ENCODE measurements around the gene RBP3.

Gene RBP3

DNA sequence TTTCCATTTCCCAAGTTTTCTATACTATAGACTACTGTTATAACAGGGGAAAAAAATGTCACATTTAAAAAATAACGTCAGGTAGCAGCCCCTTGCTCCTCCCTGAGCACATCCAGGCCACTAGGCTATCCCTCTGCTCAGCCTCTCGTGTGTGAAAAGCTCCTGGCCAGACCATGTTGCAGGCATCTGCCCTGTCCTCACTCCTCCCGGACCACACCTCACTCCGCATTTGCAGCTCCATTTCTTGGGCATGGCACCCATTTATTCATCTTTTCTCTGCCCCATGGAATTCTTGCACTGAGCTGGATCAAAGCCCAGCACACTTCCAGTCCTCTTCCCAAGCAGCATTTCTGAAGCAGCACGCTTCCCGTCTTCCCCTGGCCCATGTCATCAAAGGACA is 27.4 kb upstream of the RBP3 start:
- DNase-seq, result no peak

DNA sequence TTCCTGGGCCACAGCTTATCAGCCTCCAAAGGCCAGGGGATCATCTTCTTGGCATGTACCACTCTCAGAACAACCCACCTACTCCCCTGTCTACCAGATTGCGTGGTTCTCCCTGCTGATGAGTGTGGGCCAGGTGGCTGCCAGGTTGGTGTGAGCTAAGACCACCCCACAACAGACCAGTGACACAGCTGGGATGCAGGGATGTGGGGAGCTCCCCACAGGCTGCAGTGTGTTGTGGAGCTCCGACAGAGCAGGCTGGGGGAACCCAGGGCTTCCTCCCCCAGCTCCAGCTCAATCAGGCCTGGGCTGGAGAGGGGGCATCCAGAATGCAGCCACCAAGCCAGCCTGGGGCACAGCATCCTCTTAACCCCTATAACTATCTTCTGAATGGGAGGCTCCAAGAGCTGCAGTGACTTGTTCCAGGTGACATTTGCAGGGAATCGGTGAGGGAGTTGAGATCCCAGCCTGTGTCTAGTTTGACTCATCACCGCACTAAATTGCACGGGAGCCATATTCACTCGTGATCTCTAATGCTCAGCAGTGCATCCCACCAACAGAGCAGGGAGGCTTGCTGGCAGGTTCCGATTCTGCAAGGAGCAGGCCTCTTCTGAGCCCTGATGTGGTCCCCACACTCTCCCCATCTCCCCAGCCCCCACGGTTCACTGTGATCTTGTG is 26.5 kb upstream of the RBP3 start:
- DNase-seq, result no peak

DNA sequence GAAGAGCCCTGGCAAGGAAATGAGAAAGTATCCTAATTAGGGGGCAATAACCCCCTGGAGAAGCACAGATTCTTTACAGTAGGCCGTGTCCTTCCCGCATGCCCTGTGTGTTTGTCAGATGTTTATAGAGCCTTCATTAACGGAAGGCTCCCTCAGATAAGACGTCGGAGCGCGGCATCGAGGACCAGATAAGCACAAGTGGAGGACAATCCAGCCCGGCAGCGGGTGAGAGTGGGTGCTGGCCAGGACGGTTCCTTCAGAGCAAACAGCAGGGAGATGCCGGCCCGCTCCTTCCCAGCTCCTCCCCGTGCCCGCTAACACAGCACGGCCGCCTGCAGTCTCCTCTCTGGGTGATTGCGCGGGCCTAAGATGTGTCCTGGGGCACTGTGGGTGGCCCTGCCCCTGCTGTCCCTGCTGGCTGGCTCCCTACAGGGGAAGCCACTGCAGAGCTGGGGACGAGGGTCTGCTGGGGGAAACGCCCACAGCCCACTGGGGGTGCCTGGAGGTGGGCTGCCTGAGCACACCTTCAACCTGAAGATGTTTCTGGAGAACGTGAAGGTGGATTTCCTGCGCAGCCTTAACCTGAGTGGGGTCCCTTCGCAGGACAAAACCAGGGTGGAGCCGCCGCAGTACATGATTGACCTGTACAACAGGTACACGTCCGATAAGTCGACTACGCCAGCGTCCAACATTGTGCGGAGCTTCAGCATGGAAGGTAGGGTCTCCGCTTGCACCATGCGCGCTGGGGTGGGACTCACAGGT is 25.7 kb upstream of the RBP3 start, which contains the start of gene GDF2:
TSS of gene GDF2 (plus strand) at position 155 of the 762 bp plus-strand sequence. CDS start at position 370, 215 bp downstream.
- no peak for DNase-seq

DNA sequence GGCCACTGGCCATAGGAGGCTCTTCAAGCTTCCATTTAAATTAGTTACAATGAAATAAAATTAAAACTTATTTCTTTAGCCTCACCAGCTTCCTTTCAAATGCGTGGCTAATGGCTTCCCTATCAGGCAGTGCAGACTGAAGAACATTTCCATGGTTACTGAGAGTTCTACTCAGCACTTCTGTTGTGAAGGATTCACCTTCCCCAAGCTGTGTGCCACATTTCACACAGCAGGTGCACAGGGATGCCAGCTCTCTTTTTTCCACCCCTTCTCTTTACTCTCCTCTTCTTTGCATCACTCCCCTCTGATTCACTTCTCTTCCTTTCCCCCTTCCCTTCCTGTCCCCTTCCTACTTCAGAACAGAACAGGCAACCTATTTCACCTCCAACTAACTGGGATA is 25.1 kb upstream of the RBP3 start:
- no peak for DNase-seq

DNA sequence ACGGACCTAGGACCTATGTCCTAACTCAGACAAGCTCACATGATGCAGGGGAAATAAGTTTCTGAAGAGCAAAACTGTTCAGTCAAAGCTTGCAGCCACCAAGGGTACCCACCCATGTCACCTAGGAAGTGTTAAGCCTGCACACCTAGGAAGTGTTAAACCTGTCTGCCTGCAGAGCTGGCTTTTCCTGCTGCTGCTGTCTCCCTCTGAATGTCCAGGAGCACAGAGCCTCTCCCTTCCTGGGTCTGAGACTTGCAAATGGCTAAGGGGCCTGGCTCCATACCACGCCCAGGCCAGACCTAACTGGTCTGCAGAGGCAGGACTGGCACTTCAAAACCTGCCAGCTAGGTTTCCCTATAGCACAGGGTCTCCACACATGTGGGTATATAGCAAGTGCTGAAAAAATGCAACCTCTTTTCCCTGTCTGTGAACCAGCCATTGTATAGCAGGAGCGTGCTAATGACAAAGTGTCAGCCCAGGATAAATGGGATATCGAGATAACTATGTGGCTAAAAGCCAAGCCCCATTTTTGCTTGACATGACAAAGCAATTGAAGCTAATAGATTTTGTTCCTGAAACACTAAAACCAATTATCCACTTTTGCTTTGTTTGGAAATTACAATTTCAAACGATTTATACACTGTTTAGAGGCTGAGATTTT is 24.4 kb upstream of the RBP3 start:
- DNase-seq, result no peak

DNA sequence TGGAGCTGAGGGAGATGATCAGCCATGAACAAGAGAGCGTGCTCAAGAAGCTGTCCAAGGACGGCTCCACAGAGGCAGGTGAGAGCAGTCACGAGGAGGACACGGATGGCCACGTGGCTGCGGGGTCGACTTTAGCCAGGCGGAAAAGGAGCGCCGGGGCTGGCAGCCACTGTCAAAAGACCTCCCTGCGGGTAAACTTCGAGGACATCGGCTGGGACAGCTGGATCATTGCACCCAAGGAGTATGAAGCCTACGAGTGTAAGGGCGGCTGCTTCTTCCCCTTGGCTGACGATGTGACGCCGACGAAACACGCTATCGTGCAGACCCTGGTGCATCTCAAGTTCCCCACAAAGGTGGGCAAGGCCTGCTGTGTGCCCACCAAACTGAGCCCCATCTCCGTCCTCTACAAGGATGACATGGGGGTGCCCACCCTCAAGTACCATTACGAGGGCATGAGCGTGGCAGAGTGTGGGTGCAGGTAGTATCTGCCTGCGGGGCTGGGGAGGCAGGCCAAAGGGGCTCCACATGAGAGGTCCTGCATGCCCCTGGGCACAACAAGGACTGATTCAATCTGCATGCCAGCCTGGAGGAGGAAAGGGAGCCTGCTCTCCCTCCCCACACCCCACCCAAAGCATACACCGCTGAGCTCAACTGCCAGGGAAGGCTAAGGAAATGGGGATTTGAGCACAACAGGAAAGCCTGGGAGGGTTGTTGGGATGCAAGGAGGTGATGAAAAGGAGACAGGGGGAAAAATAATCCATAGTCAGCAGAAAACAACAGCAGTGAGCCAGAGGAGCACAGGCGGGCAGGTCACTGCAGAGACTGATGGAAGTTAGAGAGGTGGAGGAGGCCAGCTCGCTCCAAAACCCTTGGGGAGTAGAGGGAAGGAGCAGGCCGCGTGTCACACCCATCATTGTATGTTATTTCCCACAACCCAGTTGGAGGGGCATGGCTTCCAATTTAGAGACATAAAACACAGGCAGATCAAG is 22.6 kb upstream of the RBP3 start:
- no peak for DNase-seq

DNA sequence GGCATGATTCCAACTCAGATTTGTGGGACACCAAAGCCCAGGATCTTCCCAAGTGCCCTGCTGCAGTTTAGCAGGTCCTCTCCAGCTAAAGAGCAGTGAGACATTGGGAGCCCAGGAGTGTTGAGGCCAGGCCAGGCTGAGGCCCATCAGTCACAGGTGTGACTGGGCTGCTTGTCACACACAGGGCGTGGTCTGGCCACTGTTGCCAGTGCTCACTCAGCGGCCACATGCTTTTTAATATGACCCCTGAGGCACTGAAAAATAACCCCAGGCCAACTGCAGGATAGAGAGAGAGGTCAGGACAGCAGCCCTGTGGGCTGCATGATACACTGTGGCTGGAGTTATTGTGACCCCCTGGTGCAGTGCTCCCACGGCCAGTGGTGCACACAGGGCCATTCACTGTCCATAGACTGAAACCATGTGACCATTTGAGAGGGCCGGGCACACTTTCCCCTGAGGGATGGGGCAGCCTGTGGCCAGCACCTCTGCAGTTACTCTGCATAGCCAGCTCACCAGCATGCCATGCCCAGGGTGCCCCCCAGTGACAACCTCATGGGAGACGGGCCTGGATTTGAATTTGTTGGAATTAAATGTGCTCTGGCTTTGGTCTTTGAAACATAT is 21.7 kb upstream of the RBP3 start:
- DNase-seq, result no peak

DNA sequence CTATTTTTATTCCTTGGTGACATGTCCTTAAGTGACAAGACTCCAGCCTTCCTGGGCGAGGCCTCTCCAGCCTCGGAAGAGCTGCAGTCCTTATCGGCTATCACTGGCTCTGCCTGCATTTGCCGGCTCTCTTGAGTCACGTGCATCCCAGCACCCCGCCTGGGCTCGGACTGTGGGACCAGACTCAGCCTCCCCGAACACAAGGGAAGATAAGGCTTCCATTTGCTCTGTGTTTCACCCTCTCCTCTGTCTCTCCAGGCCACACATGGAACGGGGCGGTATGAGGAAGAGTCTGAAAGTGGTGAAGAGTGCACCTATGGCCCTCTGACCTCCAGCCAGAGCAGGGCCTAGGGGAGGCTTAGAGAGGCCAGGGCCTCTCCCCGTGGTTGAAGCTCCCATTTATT is 21.2 kb upstream of the RBP3 start:
- DNase-seq, result no peak

DNA sequence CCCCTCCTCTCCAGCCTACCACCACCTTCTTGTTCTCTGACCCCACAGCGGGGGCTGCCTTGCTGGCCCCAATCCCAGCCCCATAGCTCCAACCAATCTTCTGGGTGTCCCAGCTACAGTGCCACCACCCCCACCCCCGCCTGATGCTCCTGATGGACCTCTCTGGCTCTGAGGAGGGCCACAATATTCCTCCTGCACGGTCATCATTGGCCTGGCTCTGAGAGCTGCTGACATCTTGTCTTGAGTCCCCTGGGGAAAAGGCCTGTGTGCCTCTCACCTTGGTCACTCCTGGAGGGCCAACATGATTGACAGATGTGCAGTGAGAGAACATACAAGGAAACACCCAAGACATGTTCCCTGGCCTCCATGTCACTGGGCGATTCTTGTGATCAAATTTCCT is 18.3 kb upstream of the RBP3 start:
- no peak for DNase-seq

DNA sequence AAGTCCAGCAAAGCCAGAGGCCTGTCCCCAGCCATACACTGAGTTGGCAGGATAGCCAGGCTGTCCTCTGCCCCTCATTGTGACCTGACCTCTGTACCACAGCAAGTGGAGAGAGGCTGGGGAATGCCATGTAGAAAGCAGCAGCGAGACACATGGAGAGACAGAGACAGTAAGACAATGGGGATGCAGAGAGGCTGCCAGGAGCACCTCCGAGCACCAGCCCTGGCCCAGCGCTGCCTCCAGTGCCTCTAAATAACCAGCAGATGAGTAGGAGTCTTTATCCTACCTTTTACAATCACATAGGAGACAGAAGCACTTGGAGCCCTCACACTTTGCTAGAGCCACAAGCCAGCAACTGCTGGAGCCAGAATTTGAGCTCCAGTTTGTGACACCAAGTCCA is 17.8 kb upstream of the RBP3 start:
- DNase-seq, result no peak

DNA sequence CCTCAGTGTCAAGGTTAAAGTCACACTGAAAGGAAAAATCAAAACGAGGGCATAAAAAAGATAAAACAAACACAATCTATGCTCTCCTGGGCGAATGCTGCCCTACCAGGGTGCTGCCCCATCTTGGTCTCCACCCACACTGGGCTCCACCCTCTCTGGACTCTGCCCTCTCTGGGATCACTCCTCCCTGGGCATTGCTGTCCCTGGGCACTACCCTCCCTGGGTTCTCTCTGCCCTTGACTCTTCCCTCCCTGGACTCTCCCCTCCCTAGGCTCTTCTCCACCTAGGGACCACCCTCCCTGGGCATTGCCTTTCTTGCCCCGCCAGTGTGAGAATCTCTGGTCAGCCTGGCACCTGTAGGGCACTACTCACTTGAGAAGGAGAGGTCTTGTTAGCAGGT is 17.4 kb upstream of the RBP3 start:
- no peak for DNase-seq

DNA sequence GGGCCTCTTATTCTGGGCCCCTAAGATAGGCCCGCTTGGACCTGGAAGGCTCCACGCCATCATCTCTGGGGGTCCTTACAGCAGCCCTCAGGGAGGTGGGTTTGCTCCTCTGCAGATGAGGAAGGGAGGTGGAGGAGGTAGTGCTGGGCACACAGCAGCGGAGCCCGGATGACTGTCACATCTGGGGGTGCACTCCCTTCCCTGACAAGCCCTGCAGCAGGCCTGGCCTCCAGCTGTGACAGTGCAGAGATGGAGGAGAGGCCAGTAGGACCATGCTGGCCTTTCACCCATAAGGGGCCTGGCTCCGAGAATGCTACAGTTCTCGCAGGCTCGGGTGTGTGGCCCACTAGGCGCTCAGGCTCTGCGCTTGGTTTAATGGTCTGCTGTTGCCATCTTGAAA is 16.7 kb upstream of the RBP3 start:
- no peak for DNase-seq

DNA sequence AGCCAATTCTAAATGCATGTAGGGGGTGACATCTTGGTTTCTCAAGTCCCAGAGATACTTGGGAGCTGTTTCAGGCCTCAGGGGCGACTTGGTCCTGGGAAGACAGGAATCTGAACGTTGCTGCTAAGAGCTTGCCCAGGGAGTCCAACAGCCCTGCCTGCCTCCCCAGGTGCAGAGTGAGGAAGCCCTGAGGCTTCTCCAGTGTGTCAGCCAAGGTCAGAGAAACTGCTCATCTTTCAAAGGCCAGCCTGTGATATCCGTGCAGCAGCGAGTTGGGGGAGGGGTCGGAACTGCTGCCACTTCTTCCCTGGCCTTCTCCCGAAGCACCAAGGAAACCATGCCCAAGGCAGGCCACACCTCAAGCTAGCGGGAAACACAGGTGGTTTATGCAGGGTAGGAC is 16.2 kb upstream of the RBP3 start:
- no peak for DNase-seq

DNA sequence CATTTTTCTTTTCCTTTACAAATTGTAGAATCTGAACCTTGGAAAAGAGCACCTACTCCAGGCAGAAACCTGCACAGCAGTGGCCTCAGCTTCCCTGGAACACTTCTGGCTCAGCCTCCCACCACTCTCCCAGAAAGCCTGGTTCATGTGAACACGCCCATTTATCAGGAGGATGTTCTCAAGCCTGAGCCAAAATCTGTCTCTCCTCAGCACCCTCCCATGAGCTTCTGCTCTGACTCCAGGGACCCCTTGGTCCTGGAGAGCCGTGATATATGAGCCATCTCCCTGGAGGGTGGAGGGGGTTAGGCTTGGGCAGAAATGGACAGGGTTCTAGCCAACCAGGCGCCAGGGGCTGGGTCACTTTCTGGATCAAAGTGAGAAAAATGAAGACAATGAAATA is 15.8 kb upstream of the RBP3 start:
- no peak for DNase-seq

DNA sequence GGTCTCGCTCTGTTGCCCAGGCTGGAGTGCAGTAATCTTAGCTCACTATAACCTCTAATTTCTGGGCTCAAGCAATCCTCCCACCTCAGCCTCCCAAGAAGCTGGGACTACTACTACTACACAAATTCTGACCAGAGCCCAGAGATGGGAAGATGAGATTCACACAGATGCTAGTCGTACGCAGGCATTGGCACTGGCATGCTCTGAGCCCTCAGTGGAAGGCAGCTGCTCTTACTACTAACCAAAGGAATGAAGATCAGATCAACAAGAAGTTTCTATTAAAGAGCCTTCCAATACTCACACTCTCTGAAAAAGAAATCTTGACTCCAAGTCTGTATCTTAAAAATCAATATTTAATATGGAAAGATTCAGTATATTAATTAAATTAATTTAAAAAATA is 15.2 kb upstream of the RBP3 start:
- no peak for DNase-seq

DNA sequence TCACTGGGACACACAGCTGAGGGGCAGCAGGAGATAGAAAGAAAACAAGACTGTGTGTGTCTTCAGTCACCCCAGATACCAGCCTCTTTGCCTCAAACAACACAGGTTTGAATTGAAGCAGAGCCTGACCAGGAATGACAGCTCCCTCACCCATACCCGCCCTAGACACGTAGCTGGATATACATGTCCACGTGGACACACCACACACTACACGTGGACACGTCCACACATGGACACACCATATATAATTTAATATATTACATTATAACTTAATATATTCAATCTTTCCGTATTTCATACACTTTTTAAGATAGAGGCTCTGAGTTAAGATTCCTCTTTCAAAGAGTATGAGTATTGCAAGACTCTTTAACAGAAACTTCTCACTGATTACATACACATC is 14.6 kb upstream of the RBP3 start:
- no peak for DNase-seq

DNA sequence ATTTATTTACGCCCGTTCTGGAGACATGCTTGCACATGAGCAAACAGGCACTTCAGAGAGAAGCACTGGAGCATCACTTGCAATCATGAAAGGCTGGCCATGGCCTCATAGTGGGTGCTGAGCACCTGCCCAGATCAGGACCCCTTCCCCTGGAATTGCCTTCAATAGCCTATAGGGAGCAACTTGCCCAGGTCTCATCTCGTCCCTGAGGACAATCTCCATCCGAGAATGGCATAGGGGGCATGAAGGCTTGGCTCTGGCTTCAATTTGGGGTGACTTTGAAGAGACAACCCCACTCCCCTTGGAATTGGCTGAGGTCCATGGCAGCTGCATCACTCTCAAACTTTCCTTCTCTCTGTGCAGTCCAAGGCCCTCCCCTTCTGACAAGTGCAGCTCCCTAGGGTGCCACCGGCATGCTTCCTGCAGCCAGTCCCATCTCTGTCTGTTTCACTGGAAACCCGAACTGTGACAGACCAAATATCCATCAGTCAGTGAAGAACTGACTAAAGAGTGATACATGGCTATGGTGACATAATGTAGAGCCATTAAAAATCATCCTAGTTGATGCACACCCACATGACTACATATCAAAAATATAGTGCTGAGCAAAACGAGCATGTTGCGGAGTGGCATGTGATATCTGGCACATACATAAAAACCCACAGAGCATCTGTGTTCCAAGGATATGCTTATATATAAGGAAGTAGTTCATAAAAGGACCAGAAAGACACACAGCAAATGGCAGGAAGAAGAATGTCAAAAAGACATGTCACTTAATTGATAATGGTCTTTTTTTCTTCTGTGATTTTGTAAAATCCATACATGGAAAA is 13.5 kb upstream of the RBP3 start:
- DNase-seq, result no peak

DNA sequence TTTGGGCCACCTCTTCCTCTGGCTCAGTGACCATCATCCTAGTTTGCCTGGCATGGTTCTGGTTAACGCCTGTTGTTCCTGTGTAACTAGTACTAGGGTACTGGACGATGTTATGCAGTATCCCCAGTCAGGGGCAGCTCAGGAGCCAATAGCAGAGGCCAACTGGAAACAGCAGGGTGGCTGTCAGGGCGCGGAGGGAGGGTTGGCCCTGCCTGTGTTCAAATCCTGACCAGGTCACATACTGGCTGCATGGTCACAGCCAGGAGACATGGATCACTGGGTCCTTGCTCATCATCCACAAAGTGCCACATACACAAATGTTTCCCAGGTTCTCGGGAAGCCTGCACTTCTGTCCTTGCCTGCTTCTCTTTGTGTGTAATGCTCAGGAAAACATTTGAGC is 12.3 kb upstream of the RBP3 start:
- DNase-seq, result no peak

DNA sequence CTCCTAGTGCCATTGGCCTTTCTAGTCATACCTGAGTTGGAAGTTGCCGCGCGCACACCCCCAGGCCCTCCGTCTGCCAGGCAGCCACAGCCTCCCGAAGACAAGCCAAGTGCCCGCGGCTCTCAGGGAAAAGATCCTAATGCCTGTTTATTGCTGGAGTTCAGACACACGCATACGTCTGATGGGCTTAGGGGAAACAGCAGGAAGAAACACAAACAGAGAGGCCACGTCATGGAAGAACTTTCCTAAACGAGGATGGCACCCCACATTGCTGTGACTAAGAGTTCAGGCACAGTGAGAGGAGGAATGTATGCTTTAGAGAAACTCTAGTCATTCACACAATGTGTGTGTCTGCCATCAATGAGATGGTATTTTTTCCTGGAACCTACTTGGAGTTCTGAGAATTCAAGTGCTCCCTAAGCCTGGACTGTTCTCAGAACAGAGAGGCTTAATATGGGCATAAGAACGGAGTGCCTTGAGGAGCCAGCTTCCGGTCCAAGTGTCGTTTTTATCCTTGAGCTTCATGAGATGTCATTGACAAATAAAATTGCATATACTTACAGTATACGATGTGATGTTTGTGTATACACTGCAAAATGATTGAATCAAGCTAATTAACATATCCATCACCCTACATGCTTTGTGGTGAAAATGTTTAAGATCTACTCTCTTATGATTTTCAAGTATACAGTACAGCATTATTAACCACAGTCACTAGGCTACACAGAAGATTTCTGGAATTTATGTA is 11.6 kb upstream of the RBP3 start:
- DNase-seq, result no peak

DNA sequence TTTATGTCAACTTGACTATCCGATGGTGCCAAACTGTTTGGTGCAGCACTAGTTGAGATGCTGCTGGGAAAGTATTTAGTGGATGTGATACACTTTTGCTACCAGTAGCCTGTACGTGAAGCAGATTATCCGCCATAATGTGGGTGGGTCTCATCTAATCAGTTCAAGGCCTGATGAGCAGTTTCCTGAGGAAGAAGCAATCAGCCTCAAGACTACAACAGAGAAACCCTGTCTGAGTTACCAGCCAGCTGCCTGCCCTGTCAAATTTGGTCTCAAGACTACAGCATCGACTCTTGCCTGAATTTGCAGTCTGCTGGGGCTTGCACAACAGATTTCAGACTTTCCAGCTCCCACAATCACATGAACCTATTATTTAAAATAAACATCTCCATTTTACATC is 10.9 kb upstream of the RBP3 start:
- DNase-seq, result no peak
